Activated CD4-positive, alpha-beta T cell treated with anti-CD3 and anti-CD28 coated beads, Interleukin-2, amount 50 U/mL, for 4 hours (primary cell): ENCODE measurements around the gene LRFN4.
A peak's percentile ranks its signal among the peaks of the same experiment; 100 is the strongest.
"Not testable (repeated sequence)": the region's sequence is repeated elsewhere in the genome, so short reads cannot be mapped to it uniquely, and the experiment has no call there.

ENCODE experiments used
- DNase-seq, 2 experiments: peaks; one replicate each; pipeline ENCODE4 v3.0.0-alpha.2; 2020

LRFN4 gene

GRCh38 chr11:66856496-66857233, at the start of gene LRFN4:
TSS of gene LRFN4 (plus strand) at chr11:66857064. CDS start at chr11:66857745, 681 bp downstream.
- DNase-seq, result peak; percentile 58

- no peak for DNase-seq
These were observed 47.3 kb upstream of the LRFN4 start for GRCh38 chr11:66809592-66809991.

- no peak for DNase-seq
These were observed 46.2 kb upstream of the LRFN4 start for GRCh38 chr11:66810576-66811185.

- no peak for DNase-seq
These were observed 42.2 kb upstream of the LRFN4 start for GRCh38 chr11:66814678-66815077.

GRCh38 chr11:66815646-66816045, 41.2 kb upstream of the LRFN4 start:
- DNase-seq, result no peak

DNA sequence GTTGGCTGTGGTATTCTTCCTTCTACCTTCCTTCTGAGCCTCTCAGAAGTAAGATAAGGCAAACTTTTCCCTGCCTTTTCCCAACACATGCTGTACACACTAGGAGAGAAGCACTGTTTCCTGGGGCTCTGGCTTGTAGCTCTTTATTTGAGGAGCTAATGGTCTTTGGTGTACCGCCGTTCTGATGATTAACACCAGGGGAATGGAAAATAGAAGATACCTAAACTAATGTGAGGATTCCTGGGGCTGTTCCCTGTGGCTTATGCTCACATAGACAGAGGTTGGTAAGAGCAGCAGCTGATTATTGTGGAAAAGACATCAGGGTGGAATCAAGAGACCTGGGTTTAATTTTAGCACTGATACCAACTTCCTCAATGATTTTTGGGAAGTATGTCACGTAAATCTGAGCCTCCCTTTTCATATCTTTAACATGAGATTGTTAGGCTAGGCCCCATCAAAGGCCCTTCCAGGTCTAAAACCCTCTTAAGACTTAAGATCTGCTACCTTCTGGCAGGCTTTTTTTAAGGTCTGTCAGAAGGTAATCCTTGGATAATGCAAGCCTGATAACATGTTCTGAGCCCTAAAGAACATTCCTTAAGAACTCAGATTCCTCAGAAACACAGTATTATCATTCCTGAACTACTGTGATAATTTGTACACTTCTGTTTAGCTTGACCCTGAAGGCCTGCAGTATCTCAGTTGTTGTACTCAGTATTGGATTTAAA, 38.5 kb upstream of the LRFN4 start:
- no peak for DNase-seq

DNA sequence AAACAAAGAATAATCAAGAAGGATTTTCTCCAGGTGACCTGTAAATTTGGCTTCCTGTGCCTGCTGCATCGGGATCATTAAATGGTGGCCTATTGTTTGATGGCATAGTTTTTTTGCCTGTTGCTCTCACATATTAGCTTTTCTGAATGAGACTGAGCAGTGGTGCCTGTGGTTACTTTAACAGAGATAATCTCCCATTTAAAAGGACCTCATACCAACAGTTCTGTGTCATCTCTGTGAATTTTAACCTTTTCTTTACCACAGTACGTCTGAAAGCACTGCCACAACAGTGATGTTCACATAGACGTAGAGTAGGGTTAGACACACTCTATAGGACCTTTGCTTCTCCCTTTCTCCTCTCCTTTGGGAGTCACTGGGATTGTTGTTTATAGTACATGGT, 36.5 kb upstream of the LRFN4 start:
- DNase-seq, result no peak

DNA sequence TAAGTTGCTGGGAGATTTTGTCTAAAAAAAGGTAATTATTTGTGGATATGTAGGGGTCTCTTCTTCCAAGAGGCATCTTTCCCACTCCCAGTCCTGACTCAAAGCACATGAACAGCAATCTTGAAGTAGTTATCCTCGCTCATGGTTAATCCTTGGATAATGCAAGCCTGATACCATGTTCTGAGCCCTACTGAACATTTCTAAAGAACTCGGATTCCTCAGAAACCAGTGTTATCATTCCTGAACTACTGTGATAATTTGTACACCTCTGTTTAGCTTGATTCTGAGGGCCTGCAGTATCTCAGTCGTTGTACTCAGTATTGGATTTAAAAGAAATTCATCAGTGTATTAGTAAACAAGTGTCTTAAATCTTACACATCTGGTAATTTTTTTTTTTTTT, 36.0 kb upstream of the LRFN4 start:
- DNase-seq, result no peak

DNA sequence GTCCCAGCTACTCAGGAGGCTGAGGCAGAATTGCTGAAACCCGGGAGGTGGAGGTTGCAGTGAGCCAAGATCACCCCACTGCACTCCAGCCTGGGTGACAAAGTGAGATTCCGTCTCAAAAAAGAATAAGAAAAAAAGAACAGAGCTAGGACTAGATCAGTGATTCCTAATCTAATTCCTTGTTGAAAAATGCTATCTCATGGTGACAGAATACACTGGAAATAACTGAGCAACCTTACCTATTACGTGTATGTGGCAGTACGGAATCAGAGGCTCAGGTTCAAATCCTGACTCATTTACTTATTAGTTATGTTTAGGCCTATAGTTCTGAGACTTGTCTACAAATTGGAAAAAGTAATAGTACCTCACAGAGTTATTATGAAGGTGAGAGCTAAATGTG, 33.2 kb upstream of the LRFN4 start:
- DNase-seq, result no peak

- DNase-seq, result not testable (repeated sequence)
These were observed 32.3 kb upstream of the LRFN4 start for GRCh38 chr11:66824573-66824972.

- no peak for DNase-seq
These were observed 22.4 kb upstream of the LRFN4 start for GRCh38 chr11:66834539-66834845.

DNA sequence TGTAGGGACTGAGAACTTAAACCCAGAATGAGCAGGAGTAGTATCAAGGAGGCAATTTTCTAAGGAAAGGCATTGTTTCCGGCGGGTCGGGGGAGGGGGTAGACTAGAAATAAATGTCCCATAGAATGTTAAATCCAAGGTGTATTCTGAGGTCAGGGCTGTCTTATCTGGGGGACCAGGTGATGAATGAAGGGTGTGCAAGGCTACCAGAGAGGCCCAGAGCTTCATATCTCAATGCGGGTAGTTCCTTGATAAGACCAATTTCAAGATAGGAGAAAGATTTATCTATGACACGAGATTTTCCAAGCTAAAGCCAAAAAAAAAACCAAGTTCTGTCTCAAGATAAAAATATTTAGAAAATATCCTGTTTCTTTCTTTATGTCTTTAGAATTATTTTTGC, 21.9 kb upstream of the LRFN4 start:
- no peak for DNase-seq

DNA sequence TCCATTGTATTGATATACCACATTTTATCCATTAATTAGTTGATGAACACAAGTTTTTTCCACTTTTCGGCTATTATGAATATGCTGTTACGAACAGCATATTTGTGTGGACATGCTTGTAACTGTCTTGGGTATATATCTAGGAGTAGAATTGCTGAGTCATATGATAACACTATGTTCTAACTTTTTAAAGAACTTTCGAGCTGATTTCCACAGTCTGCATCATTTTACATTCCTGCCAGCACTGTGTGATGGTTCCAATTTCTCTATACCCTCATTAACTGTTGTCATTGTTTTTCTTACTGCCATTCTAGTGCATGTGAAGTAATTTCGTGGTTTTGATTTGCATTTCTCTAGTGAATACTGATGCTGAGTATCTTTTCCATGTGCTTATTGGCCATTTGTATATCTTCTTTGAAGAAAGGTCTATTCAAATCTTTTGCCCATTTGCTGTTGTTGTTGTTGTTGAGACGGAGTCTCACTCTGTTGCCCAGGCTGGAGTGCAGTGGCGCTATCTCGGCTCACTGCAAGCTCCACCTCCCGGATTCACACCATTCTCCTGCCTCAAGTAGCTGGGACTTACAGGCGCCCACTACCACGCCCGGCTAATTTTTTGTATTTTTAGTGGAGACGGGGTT, 21.0 kb upstream of the LRFN4 start:
- DNase-seq, result no peak

DNA sequence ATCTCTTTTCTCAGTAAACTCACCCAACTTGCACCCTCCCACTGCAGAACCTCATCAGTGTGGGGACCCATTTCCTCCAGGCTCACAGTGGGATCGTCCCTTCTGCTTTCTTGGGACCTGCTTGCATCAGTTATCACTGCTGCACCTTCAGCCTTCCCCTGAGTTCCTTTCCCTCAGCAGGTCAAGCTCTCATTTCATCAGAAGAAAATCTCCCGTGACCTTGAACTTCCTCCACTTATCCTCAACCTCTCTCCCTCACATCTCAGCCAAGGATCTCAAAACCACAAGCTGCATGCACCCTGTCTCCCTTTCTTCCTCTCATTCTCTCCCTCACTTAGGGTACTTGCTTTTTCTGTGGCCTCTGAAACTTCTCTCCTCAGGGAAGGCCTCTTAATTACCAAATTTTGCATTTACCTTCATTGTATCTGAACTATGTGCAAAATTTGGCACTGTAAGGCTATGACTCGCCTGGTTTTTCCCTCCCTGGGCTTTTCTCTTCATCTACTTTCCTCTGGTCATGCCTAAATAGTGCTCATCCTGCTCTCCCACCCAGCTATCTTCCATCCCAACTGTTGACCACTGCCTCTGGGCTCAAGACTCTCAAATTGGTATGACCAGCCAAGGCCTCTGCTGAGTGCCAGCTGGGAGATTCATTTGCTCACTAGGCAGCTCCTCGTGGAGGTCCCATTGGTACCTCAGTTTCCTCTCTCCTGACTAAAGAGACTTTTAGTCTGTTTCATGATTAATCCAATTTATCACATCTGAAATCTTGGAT, 16.4 kb upstream of the LRFN4 start:
- no peak for DNase-seq

GRCh38 chr11:66841861-66842260, 15.0 kb upstream of the LRFN4 start:
- no peak for DNase-seq

GRCh38 chr11:66842501-66842895, 14.4 kb upstream of the LRFN4 start:
- DNase-seq, result no peak

DNA sequence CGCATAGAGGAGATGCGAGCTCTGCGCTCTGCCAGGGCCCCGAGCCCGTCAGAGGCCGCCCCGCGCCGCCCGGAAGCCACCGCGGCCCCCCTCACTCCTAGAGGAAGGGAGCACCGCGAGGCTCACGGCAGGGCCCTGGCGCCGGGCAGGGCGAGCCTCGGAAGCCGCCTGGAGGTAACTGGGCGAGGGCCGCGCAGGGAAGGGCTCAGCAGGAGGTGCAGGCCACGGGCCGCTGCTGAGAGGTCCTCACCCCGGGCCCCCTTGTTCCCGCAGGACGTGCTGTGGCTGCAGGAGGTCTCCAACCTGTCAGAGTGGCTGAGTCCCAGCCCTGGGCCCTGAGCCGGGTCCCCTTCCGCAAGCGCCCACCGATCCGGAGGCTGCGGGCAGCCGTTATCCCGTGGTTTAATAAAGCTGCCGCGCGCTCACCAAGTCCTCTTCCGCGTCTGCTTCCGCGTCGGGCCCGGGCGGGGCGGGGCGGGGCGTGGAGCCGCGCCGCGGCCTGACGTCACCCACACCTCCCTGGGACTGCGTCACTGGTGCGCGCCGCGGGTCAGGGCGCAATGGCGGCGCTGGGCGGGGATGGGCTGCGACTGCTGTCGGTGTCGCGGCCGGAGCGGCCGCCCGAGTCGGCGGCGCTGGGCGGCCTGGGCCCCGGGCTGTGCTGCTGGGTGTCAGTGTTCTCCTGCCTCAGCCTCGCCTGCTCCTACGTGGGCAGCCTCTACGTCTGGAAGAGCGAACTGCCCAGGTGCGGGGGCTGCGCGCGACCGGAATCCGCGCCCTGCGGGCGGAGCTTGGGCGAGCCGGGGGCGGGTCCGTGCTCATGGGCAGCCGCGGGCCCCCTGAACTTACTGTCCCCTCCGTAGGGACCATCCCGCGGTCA, 13.7 kb upstream of the LRFN4 start, which contains the start of gene RCE1:
TSS of gene RCE1 (plus strand) at position 546 of the 880 bp plus-strand sequence. CDS start at position 561, 15 bp downstream.
- peak; percentile 85 to 88 for DNase-seq

GRCh38 chr11:66843776-66844495, 12.9 kb upstream of the LRFN4 start:
- DNase-seq, result no peak

GRCh38 chr11:66844496-66845142, 12.2 kb upstream of the LRFN4 start:
- no peak for DNase-seq

GRCh38 chr11:66845143-66845875, 11.6 kb upstream of the LRFN4 start:
- no peak for DNase-seq
